Body of pancreas (tissue), 4 donors: Measurements from ENCODE around the gene ERBB4.

Source experiments
- CTCF ChIP-seq, 7 experiments: fragments of 450-650 bp in 4 of 7; fragments of 200-600 bp in 3 of 7; sonication (generic) in 3 of 7; IDR thresholded peaks; one replicate each; pipeline ENCODE4 v1.5.1; 2016 to 2019; ENCODE audit warnings: antibody characterized with exemption in 7 of 7
- POLR2A ChIP-seq, 3 donors: fragments of 450-650 bp; IDR thresholded peaks; one replicate each; pipeline ENCODE4 v1.6.1; 2016; ENCODE audit warnings: antibody characterized with exemption in 3 of 3, mild to moderate bottlenecking in 2 of 3

- no peak for TF ChIP-seq CTCF (IDR thresholded peaks at IDR 0.05)
- no peak for TF ChIP-seq POLR2A (IDR thresholded peaks at IDR 0.05)
Measured at GRCh38 chr2:211454679-211455078, 1083.9 kb downstream of the ERBB4 start.
